Endothelial cell of umbilical vein (primary cell): Measurements from ENCODE around the gene SMTNL1.

Experiments
- CTCF ChIP-seq, 2 donors: IDR thresholded peaks; 1 replicate in 1 of 2; 2 replicates in 1 of 2; pipeline ENCODE4 v1.5.1; 2011; ENCODE audit warnings: low read length in 2 of 2, mild to moderate bottlenecking in 2 of 2, moderate library complexity in 2 of 2, control low read depth in 1 of 2, inconsistent platforms in 1 of 2, low read depth in 1 of 2; ENCODE audit not compliant: insufficient read depth in 1 of 2; ENCODE audit errors: extremely low read depth in 1 of 2
- GATA2 ChIP-seq: IDR thresholded peaks from 2 replicates; pipeline ENCODE4 v1.7.0; 2011; ENCODE audit warnings: low read depth, mild to moderate bottlenecking, moderate library complexity, mixed read lengths, low read length; ENCODE audit not compliant: insufficient read length, insufficient read depth
- POLR2A ChIP-seq: IDR thresholded peaks from 2 replicates; pipeline ENCODE4 v1.6.1; 2012; ENCODE audit warnings: low read depth, mild to moderate bottlenecking, control low read depth, low read length

GRCh38 chr11:57542582-57542981, 5.2 kb downstream of the SMTNL1 start:
- TF ChIP-seq GATA2 (no peak), CTCF (IDR thresholded peaks at IDR 0.05; ENCODE audit: extremely low read depth in 1 of 2, insufficient read depth in 1 of 2, low read depth in 1 of 2, low read length in 2 of 2) (no peak), POLR2A (no peak)
